ENCODE measurements around the gene NCKAP5.

NCKAP5 gene

GRCh38 chr2:133438026-133438425, 130.2 kb downstream of the NCKAP5 start:
- no peaks in the 10 kb centered on the region for H3K36me3 Mint-ChIP-seq (ENCODE audit: low read depth)
- intact Hi-C loops (cut with micrococcal nuclease) = no loop called here
- no peak overlapping the region for H3K27ac Mint-ChIP-seq
- H3K4me1 Mint-ChIP-seq (ENCODE audit: low read depth) = no peaks in the 10 kb centered on the region
- no peaks in the 10 kb centered on the region for H3K27me3 Mint-ChIP-seq
- no peak overlapping the region for H3K4me3 Mint-ChIP-seq
- H3K9me3 Mint-ChIP-seq = no peaks in the 10 kb centered on the region

DNA sequence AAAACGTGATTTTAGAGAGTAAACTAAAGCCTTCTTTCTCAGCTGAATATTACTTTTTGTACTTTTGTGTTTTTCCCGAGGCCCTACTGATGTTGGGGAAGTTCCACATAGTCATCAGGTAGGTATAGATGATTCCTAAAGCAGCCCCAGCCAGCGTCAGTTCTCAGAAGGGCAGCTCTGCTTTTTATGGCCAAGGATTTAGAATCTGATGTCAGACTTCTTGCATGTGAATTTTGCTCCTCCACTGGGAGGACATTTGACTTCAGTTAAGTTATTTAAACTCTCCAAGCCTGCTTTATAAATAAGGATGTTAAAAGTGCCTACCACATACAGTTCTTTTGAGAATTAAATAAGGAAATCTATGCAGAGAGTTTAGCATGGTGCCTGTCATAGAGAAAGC, 130.8 kb downstream of the NCKAP5 start:
- intact Hi-C loops (cut with micrococcal nuclease) = no loop called here
- Mint-ChIP-seq H3K4me1 (ENCODE audit: low read depth) (no peaks in the 10 kb centered on the region), H3K27me3 (no peaks in the 10 kb centered on the region), H3K9me3 (no peaks in the 10 kb centered on the region), H3K4me3 (no peak overlapping the region), H3K36me3 (ENCODE audit: low read depth) (no peaks in the 10 kb centered on the region), H3K27ac (no peak overlapping the region)

DNA sequence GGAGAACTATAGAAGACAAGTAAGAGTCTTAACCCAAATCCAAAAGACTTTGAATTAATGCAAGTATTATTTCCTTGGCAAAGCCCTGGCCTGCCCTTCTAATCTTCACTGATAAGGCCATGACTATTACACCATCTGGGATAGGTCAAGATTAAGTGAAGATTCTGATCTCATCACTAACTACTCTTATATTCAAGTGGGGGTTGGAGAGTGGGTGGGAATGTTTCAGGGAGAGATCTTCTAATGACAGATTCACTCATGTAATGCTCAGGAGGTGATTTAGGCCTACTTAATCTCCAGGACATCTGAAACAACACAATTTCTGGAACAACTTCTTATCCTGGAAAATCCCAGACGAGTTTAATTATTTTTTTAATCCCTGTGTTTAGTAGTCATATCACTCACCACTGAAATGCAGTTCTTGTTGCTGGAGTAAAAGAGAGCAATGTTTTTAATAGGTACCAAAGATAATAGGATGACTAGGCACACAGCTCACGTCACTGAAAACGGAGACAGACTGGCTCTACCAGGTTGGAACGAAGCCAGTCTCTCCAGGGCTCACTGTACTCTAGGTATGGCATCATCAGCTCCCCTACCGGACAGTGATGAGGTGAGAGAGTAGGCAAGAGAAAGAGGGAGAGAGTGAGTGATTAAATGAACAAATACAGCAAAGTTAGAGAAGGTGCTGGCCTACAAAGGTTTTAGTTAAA, 133.1 kb downstream of the NCKAP5 start:
- Mint-ChIP-seq H3K36me3 (ENCODE audit: low read depth) (no peaks in the 10 kb centered on the region), H3K4me1 (ENCODE audit: low read depth) (no peaks in the 10 kb centered on the region), H3K27ac (no peak overlapping the region), H3K4me3 (no peak overlapping the region), H3K9me3 (peaks cover 5% of the 10 kb centered on the region), H3K27me3 (no peaks in the 10 kb centered on the region)
- intact Hi-C loops (cut with micrococcal nuclease) = no loop called here

GRCh38 chr2:133433455-133434451, 134.5 kb downstream of the NCKAP5 start:
- Mint-ChIP-seq H3K4me3 (no peak overlapping the region), H3K36me3 (ENCODE audit: low read depth) (no peaks in the 10 kb centered on the region)

DNA sequence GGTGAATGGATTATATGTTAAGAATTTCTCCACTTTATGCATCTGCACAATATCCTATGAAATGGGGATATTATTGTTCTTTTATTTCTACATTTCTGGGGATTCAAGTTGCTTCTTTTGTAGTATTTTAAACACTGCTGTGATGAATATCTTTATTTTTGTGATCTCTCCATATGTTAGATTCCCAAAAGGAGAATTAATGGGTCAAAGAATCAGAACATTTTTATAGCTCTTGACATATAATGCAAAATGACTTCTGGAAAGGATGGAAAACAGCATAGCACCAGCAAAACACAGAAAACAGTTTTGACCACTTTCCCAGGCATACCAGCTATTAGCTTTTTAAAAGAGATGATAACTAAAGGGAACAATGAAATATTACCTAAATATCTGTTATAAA, 135.5 kb downstream of the NCKAP5 start:
- Mint-ChIP-seq H3K4me1 (ENCODE audit: low read depth) (no peaks in the 10 kb centered on the region), H3K4me3 (no peak overlapping the region), H3K9me3 (peaks cover 18% of the 10 kb centered on the region), H3K27ac (no peak overlapping the region), H3K27me3 (no peaks in the 10 kb centered on the region), H3K36me3 (ENCODE audit: low read depth) (no peaks in the 10 kb centered on the region)
- intact Hi-C loops (cut with micrococcal nuclease) = no loop called here

More at GRCh38 chr2:133433455-133434451, 134.5 kb downstream of the NCKAP5 start:
- no peaks in the 10 kb centered on the region for H3K4me1 Mint-ChIP-seq (ENCODE audit: low read depth)
- H3K27me3 Mint-ChIP-seq = no peaks in the 10 kb centered on the region
- no peak overlapping the region for H3K27ac Mint-ChIP-seq
- intact Hi-C loops (cut with micrococcal nuclease) = no loop called here
- H3K9me3 Mint-ChIP-seq = peaks cover 18% of the 10 kb centered on the region

- Mint-ChIP-seq H3K4me1 (ENCODE audit: low read depth) (no peaks in the 10 kb centered on the region), H3K4me3 (no peak overlapping the region), H3K27ac (no peak overlapping the region), H3K27me3 (no peaks in the 10 kb centered on the region), H3K9me3 (peaks cover 18% of the 10 kb centered on the region), H3K36me3 (ENCODE audit: low read depth) (no peaks in the 10 kb centered on the region)
- intact Hi-C loops (cut with micrococcal nuclease) = no loop called here
Observed at GRCh38 chr2:133431289-133431688, 137.0 kb downstream of the NCKAP5 start.

- Mint-ChIP-seq H3K36me3 (ENCODE audit: low read depth) (no peaks in the 10 kb centered on the region), H3K4me3 (no peak overlapping the region), H3K9me3 (peaks cover 18% of the 10 kb centered on the region), H3K4me1 (ENCODE audit: low read depth) (no peaks in the 10 kb centered on the region), H3K27ac (no peak overlapping the region), H3K27me3 (no peaks in the 10 kb centered on the region)
- intact Hi-C loops (cut with micrococcal nuclease) = no loop called here
Observed at GRCh38 chr2:133426791-133427190, 141.5 kb downstream of the NCKAP5 start.

DNA sequence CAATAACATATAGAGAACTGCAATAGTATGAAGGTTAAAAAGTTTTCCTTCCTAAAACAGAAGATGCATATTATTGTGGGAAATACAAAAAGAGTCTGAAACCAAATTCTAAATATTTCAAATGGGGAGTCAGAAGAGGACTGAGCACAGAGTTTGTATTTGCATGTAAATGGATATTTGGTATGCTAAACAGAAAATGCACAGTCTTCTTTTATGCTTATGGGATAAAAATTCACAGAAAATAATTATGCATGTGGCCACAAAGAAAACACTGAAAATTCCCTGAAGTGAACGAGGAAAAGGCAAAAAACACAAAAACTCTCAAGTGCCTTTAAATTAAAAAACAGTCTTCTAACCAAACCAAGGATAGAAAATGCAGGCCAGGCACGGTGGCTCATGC, 142.7 kb downstream of the NCKAP5 start:
- no peaks in the 10 kb centered on the region for H3K4me1 Mint-ChIP-seq (ENCODE audit: low read depth)
- no peaks in the 10 kb centered on the region for H3K36me3 Mint-ChIP-seq (ENCODE audit: low read depth)
- intact Hi-C loops (cut with micrococcal nuclease) = no loop called here
- H3K27me3 Mint-ChIP-seq = no peaks in the 10 kb centered on the region
- H3K27ac Mint-ChIP-seq = no peak overlapping the region
- H3K9me3 Mint-ChIP-seq = peaks cover 17% of the 10 kb centered on the region
- H3K4me3 Mint-ChIP-seq = no peak overlapping the region

DNA sequence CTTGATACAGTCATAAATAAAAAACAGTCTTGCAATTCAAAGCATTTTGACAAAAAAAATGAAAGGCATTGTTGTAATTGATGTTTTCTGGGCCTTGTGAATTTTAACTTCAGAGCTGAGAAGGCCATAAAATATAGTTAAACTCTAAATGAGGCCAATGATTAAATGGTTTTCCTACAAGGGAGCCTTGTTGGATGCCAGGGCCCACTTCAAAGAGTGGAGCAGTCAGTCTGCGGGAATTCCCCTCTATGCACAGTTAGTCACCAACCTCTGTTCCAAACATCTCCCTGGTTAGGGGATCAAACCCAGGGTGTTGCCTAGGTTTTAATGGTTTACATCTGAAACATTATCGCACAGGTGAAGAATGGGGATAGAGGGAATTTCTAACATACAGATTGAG, 143.4 kb downstream of the NCKAP5 start:
- intact Hi-C loops (cut with micrococcal nuclease) = no loop called here
- H3K36me3 Mint-ChIP-seq (ENCODE audit: low read depth) = no peaks in the 10 kb centered on the region
- H3K27me3 Mint-ChIP-seq = no peaks in the 10 kb centered on the region
- no peak overlapping the region for H3K27ac Mint-ChIP-seq
- H3K4me1 Mint-ChIP-seq (ENCODE audit: low read depth) = no peaks in the 10 kb centered on the region
- peaks cover 10% of the 10 kb centered on the region for H3K9me3 Mint-ChIP-seq
- no peak overlapping the region for H3K4me3 Mint-ChIP-seq

GRCh38 chr2:133422931-133423351, 145.3 kb downstream of the NCKAP5 start:
- no peaks in the 10 kb centered on the region for H3K36me3 Mint-ChIP-seq (ENCODE audit: low read depth)
- no peak overlapping the region for H3K27ac Mint-ChIP-seq
- no peaks in the 10 kb centered on the region for H3K27me3 Mint-ChIP-seq
- no peak overlapping the region for H3K4me3 Mint-ChIP-seq
- intact Hi-C loops (cut with micrococcal nuclease) = no loop called here
- H3K9me3 Mint-ChIP-seq = no peaks in the 10 kb centered on the region
- H3K4me1 Mint-ChIP-seq (ENCODE audit: low read depth) = no peaks in the 10 kb centered on the region

GRCh38 chr2:133421516-133422324, 146.5 kb downstream of the NCKAP5 start:
- intact Hi-C loops (cut with micrococcal nuclease) = no loop called here
- H3K9me3 Mint-ChIP-seq = no peaks in the 10 kb centered on the region
- no peaks in the 10 kb centered on the region for H3K27me3 Mint-ChIP-seq
- H3K4me3 Mint-ChIP-seq = no peak overlapping the region
- H3K27ac Mint-ChIP-seq = no peak overlapping the region
- no peaks in the 10 kb centered on the region for H3K36me3 Mint-ChIP-seq (ENCODE audit: low read depth)
- no peaks in the 10 kb centered on the region for H3K4me1 Mint-ChIP-seq (ENCODE audit: low read depth)

GRCh38 chr2:133420788-133421187, 147.5 kb downstream of the NCKAP5 start:
- intact Hi-C loops (cut with micrococcal nuclease) = no loop called here
- H3K4me1 Mint-ChIP-seq (ENCODE audit: low read depth) = no peaks in the 10 kb centered on the region
- H3K27me3 Mint-ChIP-seq = no peaks in the 10 kb centered on the region
- H3K4me3 Mint-ChIP-seq = no peak overlapping the region
- H3K9me3 Mint-ChIP-seq = no peaks in the 10 kb centered on the region
- no peaks in the 10 kb centered on the region for H3K36me3 Mint-ChIP-seq (ENCODE audit: low read depth)
- H3K27ac Mint-ChIP-seq = no peak overlapping the region

DNA sequence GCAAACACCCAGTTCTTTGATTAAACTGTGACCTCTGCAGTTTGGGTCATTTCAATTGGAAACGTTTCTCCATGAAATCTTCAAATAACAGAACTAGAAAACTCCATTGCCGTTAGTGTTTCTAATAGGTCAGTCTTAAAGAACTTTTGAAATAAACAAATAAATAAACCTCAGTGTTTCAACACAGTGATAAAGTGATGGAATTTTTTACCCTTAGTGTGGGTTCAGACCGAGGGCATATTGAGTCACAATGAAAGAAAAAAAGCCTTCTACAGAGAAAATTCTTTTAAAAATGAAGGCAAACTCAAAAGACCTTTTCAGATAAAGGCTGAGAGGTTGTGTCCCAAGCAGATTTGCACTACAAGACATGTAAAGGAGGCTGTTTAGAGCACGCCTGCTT, 149.6 kb downstream of the NCKAP5 start:
- H3K4me3 Mint-ChIP-seq = no peak overlapping the region
- no peaks in the 10 kb centered on the region for H3K36me3 Mint-ChIP-seq (ENCODE audit: low read depth)
- no peaks in the 10 kb centered on the region for H3K27me3 Mint-ChIP-seq
- H3K27ac Mint-ChIP-seq = no peak overlapping the region
- H3K4me1 Mint-ChIP-seq (ENCODE audit: low read depth) = no peaks in the 10 kb centered on the region
- intact Hi-C loops (cut with micrococcal nuclease) = no loop called here
- no peaks in the 10 kb centered on the region for H3K9me3 Mint-ChIP-seq

GRCh38 chr2:133418021-133418420, 150.2 kb downstream of the NCKAP5 start:
- no peaks in the 10 kb centered on the region for H3K36me3 Mint-ChIP-seq (ENCODE audit: low read depth)
- no peaks in the 10 kb centered on the region for H3K9me3 Mint-ChIP-seq
- intact Hi-C loops (cut with micrococcal nuclease) = no loop called here
- no peak overlapping the region for H3K4me3 Mint-ChIP-seq
- no peaks in the 10 kb centered on the region for H3K4me1 Mint-ChIP-seq (ENCODE audit: low read depth)
- no peaks in the 10 kb centered on the region for H3K27me3 Mint-ChIP-seq
- no peak overlapping the region for H3K27ac Mint-ChIP-seq

Measured in dendritic cell treated with granulocyte-macrophage colony-stimulating factor and Interleukin-4, amounts not matched to agents 40 ng/mL and 50 ng/mL, for 4 days (primary cell).